SK-N-MC (cell line): ENCODE data around the gene HOXB9.

Experiments used
- EZH2 ChIP-seq: fragments of 200-600 bp; sonication (generic); IDR thresholded peaks from one replicate; pipeline ENCODE4 v1.6.1; 2017; ENCODE audit warnings: antibody characterized with exemption
- FOXP2 ChIP-seq: optimal IDR thresholded peaks from 2 replicates; pipeline ENCODE3; 2011; ENCODE audit warnings: mild to moderate bottlenecking, moderate library complexity; ENCODE audit not compliant: insufficient read depth; ENCODE audit errors: extremely low read length, control extremely low read depth
- POLR2AphosphoS5 ChIP-seq: IDR thresholded peaks from 2 replicates; pipeline ENCODE4 v1.6.1; 2012; ENCODE audit warnings: mild to moderate bottlenecking, low read depth, low read length, borderline replicate concordance

DNA sequence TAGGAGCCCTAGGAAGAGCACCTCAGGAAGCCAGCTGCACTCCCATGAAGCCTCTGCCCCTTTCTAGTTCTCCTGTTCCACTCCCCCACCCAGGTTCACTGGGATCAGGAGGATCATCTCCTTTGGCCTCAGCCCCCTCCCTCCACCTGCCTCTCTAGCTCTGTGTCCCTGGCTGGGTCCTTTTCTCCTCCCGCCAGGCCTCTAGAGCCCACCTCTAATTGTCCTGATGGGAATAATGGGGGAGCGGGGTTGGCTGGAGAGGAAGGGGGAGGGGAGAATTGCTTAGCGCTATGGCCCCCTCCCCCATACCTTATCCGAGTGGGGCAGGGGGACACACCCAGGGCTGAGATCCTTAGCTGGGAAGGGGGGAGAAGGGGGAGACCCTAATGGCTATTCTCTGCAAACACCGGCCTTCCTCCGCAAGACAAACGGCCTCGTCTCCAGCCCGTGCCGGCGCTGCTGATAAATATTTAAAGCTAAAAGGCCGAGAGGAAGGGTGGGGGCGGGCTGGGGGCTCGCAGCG is 16.3 kb downstream of the HOXB9 start:
- TF ChIP-seq EZH2, result no peak
- no peak for TF ChIP-seq POLR2AphosphoS5
- no peak for TF ChIP-seq FOXP2
